ENCODE results near the gene TMEM266. TPM values are rescaled to one million over a fixed set of nuclear protein-coding genes. Genes with fewer than 3 reads are reported as not detected.

Gene TMEM266
- total RNA-seq, 1 donor from 2014 or later: 0.58 TPM

GRCh38 chr15:76150971-76151598, 91.3 kb downstream of the TMEM266 start:
- H3K9me3 Mint-ChIP-seq: no peaks in the 10 kb centered on the region
- no peak overlapping the region for H3K4me3 Mint-ChIP-seq
- no peaks in the 10 kb centered on the region for H3K36me3 Mint-ChIP-seq (ENCODE audit: low read depth)
- H3K27me3 Mint-ChIP-seq (ENCODE audit: low read depth): peaks cover 36% of the 10 kb centered on the region
- TF ChIP-seq CTCF (conservative IDR thresholded peaks at IDR 0.05): peak; percentile 86
- DNase-seq (ENCODE audit: low read depth, low spot score): peak; percentile 87
- peak overlapping the region; percentile 12 for H3K27ac Mint-ChIP-seq (ENCODE audit: unreplicated experiment)
- peaks cover 3% of the 10 kb centered on the region for H3K4me1 Mint-ChIP-seq

- no peak for TF ChIP-seq CTCF (conservative IDR thresholded peaks at IDR 0.05)
- peaks cover 3% of the 10 kb centered on the region for H3K4me1 Mint-ChIP-seq
- H3K36me3 Mint-ChIP-seq (ENCODE audit: low read depth): no peaks in the 10 kb centered on the region
- DNase-seq (ENCODE audit: low read depth, low spot score): no peak
- H3K27me3 Mint-ChIP-seq (ENCODE audit: low read depth): peaks cover 31% of the 10 kb centered on the region
- H3K27ac Mint-ChIP-seq (ENCODE audit: unreplicated experiment): peak overlapping the region; percentile 12
- H3K4me3 Mint-ChIP-seq: no peak overlapping the region
- no peaks in the 10 kb centered on the region for H3K9me3 Mint-ChIP-seq
Observed at GRCh38 chr15:76151599-76151974, 91.8 kb downstream of the TMEM266 start.

- H3K27ac Mint-ChIP-seq (ENCODE audit: unreplicated experiment): no peak overlapping the region
- H3K4me1 Mint-ChIP-seq: peaks cover 3% of the 10 kb centered on the region
- no peaks in the 10 kb centered on the region for H3K36me3 Mint-ChIP-seq (ENCODE audit: low read depth)
- H3K9me3 Mint-ChIP-seq: no peaks in the 10 kb centered on the region
- peaks cover 24% of the 10 kb centered on the region for H3K27me3 Mint-ChIP-seq (ENCODE audit: low read depth)
- H3K4me3 Mint-ChIP-seq: no peak overlapping the region
- no peak for DNase-seq (ENCODE audit: low read depth, low spot score)
- TF ChIP-seq CTCF (conservative IDR thresholded peaks at IDR 0.05): no peak
Observed at GRCh38 chr15:76152197-76152596, 92.4 kb downstream of the TMEM266 start.

GRCh38 chr15:76153241-76154197, 93.7 kb downstream of the TMEM266 start:
- no peak for TF ChIP-seq CTCF (conservative IDR thresholded peaks at IDR 0.05)
- H3K27ac Mint-ChIP-seq (ENCODE audit: unreplicated experiment): no peak overlapping the region
- no peaks in the 10 kb centered on the region for H3K36me3 Mint-ChIP-seq (ENCODE audit: low read depth)
- DNase-seq (ENCODE audit: low read depth, low spot score): no peak
- H3K27me3 Mint-ChIP-seq (ENCODE audit: low read depth): peaks cover 15% of the 10 kb centered on the region
- no peak overlapping the region for H3K4me3 Mint-ChIP-seq
- H3K4me1 Mint-ChIP-seq: no peaks in the 10 kb centered on the region
- no peaks in the 10 kb centered on the region for H3K9me3 Mint-ChIP-seq

GRCh38 chr15:76155731-76156130, 95.9 kb downstream of the TMEM266 start:
- Mint-ChIP-seq H3K4me3 (no peak overlapping the region), H3K27me3 (ENCODE audit: low read depth) (peaks cover 4% of the 10 kb centered on the region), H3K9me3 (no peaks in the 10 kb centered on the region), H3K27ac (ENCODE audit: unreplicated experiment) (no peak overlapping the region), H3K4me1 (no peaks in the 10 kb centered on the region), H3K36me3 (ENCODE audit: low read depth) (no peaks in the 10 kb centered on the region)
- no peak for TF ChIP-seq CTCF (conservative IDR thresholded peaks at IDR 0.05)
- DNase-seq (ENCODE audit: low read depth, low spot score): no peak

Measured in neural crest cell (in vitro differentiated cells).